CD4-positive, alpha-beta T cell treated with Interferon gamma for 1 hour (primary cell): ENCODE data around the gene RXRA.

ENCODE experiments used
- DNase-seq: peaks from one replicate; pipeline ENCODE4 v3.0.0-alpha.2; 2020

Gene RXRA

DNA sequence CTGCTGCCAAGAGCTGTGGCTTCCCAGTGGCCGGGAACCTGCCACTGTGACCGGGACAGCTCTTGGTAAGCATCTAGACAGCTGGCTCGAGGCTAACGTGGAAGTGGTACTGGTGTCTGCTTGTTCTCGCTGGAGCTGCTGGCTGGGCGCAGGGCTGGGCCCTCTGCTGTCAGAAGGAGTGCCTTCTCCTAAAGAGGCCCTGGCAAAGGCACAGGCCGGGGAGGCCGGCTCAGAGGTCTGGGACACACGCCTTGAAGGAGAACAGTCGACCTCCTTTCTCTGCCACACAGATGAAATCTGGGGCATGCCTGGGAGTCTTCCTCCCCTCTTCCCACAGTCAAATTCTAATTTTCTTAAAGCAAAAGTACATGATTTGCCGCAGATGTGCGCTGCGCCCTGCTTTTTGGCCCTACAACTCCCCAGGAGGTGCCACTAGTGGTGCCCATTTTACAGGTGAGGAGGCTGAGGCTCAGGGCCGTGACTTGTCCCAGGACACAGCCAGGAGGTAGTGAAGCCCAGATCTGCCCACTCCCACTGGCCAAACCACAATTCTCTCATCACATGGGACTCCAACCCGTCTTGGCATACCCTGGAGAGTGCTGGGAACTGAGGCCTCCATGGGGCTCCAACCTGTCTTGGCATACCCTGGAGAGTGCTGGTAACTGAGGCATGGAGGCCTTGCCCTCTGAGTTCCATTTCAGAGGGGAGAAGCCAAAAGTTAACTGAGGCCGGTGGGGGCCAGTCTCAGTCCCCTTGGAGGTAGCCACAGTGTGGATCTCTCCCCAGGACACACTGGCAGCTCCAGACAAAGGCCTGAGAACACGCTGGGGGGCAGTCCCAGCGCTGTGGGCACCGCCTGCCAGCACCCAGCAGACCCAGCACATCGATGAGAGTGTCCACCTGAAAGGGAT is 12.0 kb upstream of the RXRA start:
- no peak for DNase-seq

DNA sequence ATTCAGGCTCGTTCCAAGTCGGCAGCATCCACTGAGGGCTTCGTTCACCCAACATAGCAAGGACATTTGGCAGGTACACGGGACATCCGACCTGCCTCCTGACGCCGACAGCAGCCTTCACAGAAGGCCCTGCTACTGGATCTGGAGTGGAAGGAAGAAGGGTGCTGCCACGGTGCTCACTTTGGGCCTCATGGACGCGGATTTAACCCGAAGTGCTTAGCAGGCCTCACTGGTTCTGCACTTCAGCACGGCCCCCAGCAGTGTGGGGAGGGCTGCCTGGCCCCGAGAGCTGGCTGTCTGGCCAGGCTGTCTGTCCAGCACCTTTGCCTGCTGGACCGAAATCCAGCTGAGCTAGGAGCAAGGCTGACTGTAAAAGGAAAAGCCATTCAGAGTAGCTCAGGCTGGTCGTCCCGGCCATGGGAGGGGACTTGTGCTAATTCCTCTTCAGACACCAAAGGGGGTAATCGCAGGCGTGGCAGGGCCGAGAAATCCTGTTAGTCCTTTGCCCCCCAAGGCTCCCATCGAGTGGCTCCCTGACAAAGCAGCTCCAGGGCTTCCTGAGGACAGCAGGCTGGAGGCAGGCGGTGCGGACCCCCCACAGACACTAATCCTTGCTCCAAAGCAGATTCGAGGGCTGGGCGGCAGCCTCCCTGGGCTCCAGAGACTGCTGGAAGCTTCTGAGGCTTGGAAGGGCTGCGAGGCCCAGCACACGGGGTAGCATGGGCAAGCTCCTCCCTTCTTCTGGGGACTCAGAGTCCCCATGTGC is 11.1 kb upstream of the RXRA start:
- DNase-seq = no peak

DNA sequence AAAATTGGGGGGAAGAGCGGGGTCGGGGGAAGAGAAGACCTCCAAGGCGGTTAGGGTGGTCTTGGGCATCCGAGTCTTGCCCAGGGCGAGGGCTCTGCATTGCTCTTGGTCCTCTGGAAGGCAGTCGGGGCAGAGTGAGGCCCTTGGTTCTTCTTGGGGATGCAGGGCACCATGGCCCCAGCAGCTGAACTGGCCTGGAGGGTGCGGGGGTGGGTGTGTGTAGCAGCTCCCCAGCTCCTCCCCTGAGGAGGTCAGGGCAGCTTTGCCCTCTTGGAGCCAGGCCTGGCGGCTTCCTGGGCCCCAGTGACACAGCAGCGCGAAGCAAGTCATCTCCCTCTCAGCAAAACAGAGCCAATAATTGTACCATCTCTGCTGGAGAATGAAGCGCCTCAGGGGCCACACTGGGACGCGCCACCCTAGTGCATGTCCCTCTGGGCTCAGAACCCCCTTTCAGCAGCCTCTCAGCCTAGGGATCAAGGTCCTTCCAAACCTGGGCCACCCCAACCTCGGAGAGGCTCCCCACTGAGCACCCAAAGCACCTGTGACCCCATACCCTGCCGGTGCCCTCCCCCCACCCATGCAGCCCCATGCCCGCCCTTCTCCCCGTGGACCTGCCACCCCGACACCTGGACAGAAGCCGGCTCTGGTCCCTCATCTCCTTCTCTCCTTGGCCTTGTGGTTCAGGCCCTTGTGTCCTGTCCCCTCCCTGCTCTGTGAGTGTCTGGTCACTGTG is 10.4 kb upstream of the RXRA start:
- DNase-seq = no peak

DNA sequence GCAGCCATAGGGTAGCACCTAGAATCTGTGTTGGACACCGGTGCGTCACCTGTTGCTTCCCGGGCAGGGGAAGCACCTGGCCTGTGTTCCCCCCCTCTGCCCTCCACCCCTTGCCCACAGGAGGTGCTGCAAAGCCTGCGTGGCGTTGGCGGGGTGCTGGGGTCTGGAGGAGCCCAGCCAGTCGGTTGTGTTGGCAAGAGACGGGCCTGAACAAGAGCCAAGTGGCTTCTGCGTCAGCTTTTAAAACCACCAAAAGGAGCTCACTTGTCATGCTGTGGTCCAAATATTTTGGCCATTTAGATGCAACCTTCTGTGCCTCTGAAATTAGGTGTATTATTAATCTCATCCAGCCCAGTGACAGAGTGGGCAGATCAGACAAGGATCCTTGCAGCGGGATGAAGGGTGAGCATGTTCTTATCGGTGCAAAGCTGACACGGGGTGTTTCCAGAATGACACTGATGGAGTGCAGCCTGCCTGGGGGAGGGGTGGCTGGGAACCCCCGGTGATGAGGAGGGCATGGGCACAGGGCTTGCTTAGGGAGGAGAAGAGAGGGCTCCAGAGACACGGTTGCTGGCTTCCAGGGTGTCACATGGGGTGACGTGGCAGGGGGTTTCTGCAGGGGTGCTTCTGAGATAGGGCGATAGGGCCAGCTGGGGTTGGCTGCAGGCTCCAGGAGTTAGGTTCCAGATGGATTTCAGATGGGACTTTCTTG is 9.7 kb upstream of the RXRA start:
- DNase-seq = no peak

DNA sequence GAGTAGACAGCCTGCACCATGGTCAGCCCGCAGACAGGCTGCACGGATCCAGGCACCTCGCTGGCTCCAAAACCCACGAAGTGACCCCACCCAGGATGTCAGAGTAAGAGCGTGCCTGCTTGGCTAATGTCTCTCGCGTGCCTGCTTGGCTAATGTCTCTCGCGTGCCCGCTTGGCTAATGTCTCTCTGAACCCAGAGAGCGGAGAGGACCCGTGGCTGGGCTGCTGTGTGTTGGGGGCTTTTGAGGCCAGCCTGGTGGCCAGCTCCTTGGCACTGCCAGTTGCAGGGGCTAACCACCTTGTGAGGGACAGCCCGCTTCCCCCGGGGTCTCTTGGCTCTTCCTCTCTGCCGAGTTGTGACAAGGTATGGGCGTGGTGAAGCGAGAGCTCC is 8.9 kb upstream of the RXRA start:
- no peak for DNase-seq

DNA sequence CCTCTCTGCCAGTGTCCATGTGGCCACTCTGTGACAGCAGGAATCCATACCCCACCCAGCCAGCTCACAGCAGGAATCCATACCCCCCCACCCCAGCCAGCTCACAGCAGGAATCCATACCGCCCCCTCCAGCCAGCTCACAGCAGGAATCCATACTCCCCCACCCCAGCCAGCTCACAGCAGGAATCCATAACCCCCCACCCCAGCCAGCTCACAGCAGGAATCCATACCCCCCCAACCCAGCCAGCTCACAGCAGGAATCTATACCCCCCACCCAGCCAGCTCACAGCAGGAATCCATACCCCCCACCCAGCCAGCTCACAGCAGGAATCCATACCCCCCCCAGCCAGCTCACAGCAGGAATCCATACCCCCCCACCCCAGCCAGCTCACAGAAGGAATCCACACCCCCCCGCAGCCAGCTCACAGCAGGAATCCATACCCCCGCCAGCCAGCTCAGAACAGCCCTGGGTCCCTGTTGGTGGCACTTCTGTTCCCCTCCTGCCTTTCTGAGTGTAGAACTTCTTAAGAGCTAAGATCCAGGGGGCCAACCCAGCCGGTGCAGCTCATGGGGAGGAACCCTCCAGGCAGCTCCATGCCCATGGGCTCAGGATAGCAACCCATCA is 8.4 kb upstream of the RXRA start:
- no peak for DNase-seq

DNA sequence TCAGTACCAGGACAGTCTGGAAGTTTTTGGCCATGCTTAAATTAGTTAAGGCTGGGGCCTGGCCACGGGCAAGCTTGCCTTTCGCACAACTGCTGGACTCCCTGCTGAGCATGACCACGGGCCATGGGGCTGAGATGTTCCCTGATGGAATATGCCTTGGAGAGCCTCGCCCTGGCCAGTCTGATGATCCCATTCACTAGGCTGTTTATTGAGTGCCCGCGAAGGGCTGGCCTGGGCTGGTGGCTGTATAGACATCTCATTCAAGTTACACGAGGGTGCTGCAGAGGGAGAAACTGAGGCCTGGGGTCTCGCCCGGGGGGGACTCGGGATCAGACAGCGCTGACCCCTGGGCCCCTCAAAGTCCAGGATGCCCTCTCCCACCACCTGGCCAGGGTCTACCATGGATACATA is 7.8 kb upstream of the RXRA start:
- no peak for DNase-seq

DNA sequence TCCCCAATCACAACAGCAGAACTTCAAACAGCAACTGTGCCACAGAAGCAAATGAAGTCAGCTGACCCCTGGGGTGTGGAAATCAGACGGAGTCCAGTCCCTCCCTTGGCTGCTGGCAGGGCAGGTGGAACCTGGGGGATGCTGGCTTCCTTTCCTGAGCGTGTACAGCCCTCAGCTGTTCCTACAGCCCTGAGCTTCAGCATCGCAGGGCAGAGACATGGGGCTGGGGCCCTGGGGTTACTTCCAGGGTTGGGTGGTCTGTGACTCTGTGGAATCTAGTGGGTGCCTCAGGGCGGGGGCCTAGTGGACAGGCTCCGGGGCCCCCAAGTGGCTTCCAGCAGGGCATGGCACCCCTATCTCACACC is 7.3 kb upstream of the RXRA start:
- DNase-seq = no peak

DNA sequence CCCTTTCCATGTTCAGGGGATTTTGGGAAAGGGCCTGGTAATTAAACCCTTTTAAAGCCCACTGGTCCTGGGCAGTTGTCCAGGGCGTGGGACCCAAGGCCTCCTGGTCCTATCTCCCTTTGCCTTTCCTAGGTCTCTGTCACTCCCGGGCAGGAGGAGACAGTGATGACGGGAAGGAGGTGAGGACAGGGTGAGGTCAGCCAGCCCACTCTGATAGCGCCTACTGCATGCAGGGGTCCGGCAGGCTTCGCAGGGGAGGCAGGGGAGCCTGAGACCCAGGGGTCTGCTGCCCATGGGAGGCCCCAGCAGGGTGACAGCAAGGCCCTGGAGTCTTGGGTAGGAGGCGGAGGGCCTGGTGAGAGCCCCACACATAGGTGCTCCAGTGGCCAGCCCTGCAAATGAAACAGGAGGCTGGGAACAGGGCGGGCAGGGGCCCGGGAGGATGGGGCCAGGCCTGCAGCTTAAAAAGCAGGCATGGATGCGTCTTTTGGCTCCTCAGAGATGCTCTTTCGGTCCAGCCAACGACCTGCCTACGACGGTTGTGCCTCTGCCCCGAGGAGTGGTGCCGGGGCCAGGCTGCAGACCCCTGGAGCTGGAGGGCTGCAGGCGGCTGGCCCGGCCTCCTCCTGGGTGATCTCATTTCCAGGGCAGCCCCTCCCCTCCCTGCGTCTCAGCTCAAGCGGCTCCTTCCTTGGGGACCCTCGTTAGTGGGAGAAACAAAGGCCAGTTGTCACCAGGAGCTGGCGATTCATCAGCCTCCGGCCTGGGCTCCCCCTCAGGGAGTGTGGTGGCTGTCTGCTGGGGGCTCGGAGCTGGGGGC is 6.7 kb upstream of the RXRA start:
- DNase-seq = no peak

DNA sequence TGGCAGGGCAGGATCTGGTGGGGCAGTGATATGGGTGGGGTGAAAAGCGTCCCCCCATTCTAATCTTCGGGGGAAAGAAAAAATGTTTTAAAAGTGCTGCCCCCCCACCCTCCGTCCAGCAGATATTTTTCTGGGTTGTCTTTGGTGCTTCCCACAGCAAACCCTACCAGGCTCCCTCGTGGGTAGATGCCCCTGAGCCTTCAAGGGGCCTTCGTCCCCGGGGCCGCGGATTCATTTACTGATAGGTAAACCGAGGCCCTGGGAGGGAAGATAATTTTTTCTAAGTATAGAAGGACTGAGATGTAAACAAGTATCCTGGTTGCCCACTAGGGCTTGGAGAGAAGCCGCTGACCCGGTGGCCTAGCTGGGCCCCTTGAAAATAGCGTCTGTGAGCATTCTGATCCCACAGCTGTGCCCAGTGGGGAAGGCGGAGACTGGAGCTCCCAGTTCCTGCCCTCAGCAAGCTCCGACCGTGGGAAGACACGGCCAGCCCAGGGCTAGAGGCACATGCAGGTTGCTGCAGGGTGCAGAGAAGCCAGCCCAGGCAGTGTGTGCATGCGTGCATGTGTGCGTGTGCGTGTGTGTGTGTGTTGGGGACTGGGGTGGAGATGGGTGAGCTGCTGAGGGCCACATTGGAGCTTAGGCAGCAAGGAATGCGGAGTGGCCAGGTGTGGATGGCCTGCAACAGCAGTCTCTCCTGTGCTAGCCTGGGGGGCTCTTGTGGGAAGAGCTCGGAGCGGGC is 6.0 kb upstream of the RXRA start:
- no peak for DNase-seq

DNA sequence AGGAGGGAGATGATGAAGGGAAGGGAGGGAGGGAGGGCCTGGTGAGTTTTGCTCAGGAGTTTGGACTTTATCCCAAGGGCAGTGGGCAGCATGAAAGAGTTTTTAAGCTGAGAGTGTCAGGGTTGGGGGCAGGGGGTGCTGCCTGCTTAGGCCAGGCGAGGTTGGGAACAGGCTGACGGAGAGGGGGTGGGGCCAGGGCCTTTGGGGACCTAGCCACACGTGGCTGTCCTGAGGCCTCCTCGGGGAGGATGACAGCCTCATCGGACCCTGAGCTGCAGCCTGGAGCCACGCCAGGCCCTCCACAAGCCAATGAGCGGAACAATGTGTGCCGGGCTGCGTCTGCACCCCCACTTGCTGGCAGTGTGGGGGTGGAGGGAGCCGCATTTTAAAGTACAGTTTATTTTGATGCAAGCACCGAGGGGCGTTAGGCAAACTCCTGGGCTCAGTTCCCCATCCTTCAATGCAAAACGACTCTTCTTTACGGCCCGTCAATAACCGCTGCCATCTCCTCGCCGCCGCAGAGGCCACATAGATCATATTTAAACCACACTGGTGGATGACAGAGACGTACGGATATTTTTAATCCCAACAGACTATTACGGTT is 5.3 kb upstream of the RXRA start:
- DNase-seq = no peak

DNA sequence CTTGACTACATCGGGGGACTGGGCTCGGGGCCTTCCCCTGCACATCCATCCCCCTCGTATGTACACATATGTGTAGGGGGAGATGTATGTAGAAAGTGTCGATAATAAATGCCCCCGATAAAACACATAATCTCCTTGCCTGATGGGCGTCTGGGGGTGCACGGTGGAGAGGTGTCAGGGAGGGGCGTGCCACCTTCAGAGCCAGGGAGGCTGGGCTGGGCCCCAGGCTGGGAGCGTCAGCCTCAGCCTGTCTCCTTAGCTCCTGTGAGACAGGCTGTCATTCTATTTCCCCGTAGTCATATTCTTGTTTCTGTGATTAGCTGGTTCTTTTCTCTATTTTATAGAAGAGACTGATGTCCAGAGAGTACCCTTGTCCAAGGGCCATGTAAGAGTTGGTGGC is 4.7 kb upstream of the RXRA start:
- DNase-seq = no peak

DNA sequence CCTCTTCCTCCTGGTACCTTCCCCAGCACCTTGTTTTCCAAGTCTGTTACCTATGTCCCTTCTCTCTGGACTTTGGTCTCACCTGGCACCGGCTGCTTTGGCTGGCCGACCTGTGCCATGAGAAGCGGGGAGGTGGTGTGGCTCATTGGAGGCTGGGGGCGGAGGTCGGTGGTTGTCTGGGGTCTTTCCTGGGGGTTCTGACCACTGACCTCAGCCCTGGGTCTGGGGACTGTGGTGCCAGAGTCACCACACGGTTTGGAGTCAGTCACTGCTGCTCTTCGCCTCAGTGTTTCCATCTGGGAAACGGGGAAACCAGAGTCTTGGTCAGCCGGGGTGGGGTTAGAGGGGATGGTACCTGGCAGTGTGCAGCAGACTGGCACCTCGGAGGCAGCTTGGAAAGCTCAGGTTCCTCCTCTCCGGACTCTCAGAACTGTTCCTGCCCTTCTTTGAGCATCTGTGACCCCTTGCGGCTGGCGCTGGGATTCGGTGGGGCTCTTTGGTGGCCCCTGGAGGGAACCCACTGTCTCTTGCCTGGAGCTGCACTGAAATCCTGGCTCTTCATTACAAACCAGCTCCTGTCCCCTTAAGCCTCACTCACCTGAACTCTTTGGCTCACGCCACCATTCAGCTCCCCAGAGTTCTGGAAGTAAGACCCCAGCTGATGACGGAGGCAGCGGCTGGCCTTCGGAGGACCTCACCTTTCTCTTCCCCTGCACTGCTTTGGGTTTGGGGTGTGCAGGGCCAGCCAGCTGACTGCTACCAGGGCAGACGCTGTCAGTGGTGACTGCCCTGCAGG is 4.1 kb upstream of the RXRA start:
- no peak for DNase-seq

DNA sequence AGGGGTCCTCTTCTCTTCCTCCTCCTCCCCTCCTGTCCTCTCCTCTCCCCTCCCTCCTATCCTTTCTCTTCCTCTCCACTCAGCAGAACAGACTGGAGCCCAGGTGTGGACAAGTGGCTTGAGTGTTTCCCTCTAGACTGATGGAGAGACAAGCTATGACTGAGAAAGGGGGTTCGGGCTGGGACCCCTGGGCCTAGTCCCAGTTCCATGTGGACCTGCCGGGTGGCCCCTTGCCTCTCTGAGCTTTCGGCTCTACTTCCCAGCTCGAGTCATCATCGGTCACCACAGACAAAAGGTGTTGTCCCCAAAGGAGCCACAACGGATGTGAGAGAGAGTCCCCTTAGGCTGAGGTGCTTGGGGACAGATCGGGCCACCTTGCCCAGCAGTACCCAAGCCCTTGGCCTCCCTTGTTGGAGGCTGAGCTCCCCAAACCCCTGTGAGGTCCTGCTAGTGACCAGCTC is 3.4 kb upstream of the RXRA start:
- DNase-seq = no peak

DNA sequence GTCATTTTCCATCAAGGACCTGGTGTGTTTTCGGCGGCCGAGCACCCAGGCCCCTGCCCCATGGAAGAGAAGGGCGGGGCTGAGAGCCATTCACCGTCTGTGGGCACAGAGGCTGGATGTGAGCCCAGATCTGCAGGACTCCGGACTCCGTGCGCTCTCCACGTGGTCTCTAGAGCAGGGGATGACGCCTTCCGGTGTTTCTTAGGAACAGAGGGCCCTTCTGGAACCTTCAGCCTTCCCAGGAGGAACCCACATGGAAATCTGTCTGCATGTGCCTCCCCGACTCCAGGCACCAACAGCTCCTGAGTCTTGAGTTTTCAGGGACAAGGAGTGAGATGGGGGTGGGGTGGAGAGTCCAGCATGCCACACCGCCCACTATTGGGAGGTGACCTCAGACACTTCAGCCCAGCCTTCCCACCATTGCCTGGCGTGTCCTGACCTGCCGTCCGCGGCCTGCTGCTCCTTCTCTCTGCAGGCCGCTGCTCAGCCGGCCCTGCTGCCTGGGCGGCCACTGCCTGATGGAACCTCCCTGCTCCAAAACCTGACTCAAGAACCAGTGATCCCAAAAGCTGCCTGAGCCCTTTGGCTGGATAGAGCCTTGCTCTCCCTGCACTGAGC is 2.4 kb upstream of the RXRA start:
- DNase-seq = no peak

DNA sequence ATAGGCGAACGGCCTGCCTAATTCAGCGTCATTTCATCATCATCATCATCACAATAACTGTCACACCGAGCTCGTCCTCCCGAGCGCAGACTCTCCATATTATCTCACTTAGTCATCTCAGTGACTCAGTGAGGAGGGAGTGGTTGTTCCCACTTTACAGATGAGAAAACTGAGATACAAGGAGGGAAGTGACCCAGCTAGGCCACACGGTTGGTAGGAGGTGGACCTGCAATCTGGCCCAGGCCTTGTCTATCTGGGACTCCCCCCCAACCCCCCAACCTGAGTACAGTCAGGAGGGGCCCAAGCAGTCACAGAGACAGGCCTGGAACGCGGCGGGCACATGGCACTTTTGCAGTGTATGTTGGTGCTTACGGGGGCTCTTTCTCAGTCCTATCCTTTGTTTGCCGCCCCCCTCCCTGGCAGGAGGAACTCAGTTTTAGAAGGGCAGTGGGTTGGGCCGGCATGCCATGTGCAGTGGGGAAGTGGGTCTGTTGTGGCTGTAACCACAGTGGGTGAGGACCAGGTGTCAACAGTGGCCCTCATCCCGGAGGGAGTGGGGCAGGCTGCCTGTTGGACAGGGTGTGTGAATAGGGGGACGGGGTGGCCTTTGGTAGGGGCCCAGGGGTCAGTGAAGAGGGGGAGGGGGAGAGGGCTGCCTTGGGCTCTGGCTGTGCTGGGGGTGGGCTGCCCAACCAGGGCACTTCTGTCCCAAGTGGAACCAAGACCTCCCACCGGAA is 1.7 kb upstream of the RXRA start:
- DNase-seq = no peak

DNA sequence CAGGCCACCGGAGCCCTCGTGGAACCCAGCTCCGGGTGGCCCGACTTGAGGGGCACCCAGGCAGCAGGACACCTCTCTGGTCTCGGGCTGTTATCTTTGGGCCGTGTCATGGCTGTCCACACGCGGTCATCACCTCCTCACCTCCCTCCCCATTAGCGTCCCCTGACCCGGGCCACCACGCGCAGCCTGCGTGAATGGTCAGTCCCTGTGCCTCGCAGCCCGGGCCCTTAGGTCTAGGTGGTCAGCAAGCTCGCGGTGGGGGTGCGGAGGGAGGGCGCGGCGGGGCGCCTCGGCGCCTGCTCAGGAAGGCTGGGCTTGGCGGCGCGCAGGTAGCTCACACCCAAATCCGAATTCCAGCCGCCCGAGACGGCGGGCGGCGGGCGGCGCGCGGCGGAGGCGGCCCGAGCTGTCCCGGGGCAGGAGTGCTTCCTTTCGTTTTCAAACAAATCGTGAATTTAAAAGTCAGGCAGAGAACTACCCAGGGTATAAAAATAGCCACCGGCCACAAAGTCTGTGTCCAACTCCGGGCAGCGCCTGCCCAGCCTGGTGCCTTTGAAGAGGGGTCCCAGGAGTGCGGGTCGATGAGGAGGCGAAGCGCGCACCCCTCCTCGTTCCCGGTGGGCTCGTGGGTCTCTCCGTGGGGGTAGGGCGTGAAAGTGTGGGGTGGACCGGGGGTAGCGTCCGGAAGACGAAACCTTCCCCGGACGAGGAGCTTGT is 1.0 kb upstream of the RXRA start:
- no peak for DNase-seq
